Neural progenitor cell (in vitro differentiated cells): ENCODE results near the gene PYGO2. TPM values are rescaled to one million over a fixed set of nuclear protein-coding genes. Genes with fewer than 3 reads are reported as not detected.
"Not testable (repeated sequence)": the region's sequence is repeated elsewhere in the genome, so short reads cannot be mapped to it uniquely, and the experiment has no call there.

Source experiments
- DNase-seq: peaks from one replicate; pipeline ENCODE4 v3.0.0-alpha.2; 2016; ENCODE audit warnings: low spot score
- H2AFZ ChIP-seq: fragments of 200-600 bp; sonication (generic); replicated peaks from 2 replicates; pipeline ENCODE4 v1.6.1; 2016; ENCODE audit warnings: antibody characterized with exemption
- H3F3A ChIP-seq: fragments of 200-600 bp; sonication (generic); 2 replicates; pipeline ENCODE4 v1.6.1; 2016; ENCODE audit warnings: antibody characterized with exemption, low read depth
- H3K27ac ChIP-seq: fragments of 200-600 bp; sonication (generic); 2 replicates; pipeline ENCODE4 v1.5.1; 2016; ENCODE audit warnings: mild to moderate bottlenecking
- H3K27me3 ChIP-seq: fragments of 200-600 bp; sonication (generic); 2 replicates; pipeline ENCODE4 v1.6.1; 2016; ENCODE audit warnings: mild to moderate bottlenecking, moderate library complexity
- H3K36me3 ChIP-seq: fragments of 200-600 bp; sonication (generic); 2 replicates; pipeline ENCODE4 v1.5.1; 2016
- H3K4me1 ChIP-seq: fragments of 200-600 bp; sonication (generic); 2 replicates; pipeline ENCODE4 v1.6.1; 2016; ENCODE audit warnings: mixed run types
- H3K4me2 ChIP-seq: fragments of 200-600 bp; sonication (generic); 2 replicates; pipeline ENCODE4 v1.6.1; 2016
- H3K4me3 ChIP-seq: fragments of 200-600 bp; sonication (generic); 2 replicates; pipeline ENCODE4 v1.5.1; 2016
- H3K79me2 ChIP-seq: fragments of 200-600 bp; sonication (generic); 2 replicates; pipeline ENCODE4 v1.6.1; 2016; ENCODE audit warnings: low read depth
- H3K9ac ChIP-seq: fragments of 200-600 bp; sonication (generic); 2 replicates; pipeline ENCODE4 v1.6.1; 2016
- H3K9me3 ChIP-seq: fragments of 200-600 bp; sonication (generic); 2 replicates; pipeline ENCODE4 v1.5.1; 2016; ENCODE audit warnings: low read depth
- H4K20me1 ChIP-seq: fragments of 200-600 bp; sonication (generic); 2 replicates; pipeline ENCODE4 v1.6.1; 2016; ENCODE audit warnings: low read depth
- H3K27ac Mint-ChIP-seq: 3 replicates; pipeline ENCODE4 v1.8.0; 2021; ENCODE audit warnings: mixed read lengths
- H3K27me3 Mint-ChIP-seq: 2 replicates; pipeline ENCODE4 v1.8.0; 2022; ENCODE audit warnings: low read depth, mild to moderate bottlenecking, inconsistent platforms, moderate library complexity, mixed read lengths; ENCODE audit not compliant: insufficient read depth
- H3K36me3 Mint-ChIP-seq: 3 replicates; pipeline ENCODE4 v1.8.0; 2021; ENCODE audit warnings: mixed read lengths
- H3K4me1 Mint-ChIP-seq: 3 replicates; pipeline ENCODE4 v1.8.0; 2021; ENCODE audit warnings: mixed read lengths
- H3K4me3 Mint-ChIP-seq: 3 replicates; pipeline ENCODE4 v1.8.0; 2021; ENCODE audit warnings: mild to moderate bottlenecking, moderate library complexity, mixed read lengths
- H3K9me3 Mint-ChIP-seq: 3 replicates; pipeline ENCODE4 v1.8.0; 2020; ENCODE audit warnings: mixed read lengths
- EZH2 ChIP-seq: fragments of 200-600 bp; sonication (generic); IDR thresholded peaks from 2 replicates; pipeline ENCODE4 v1.6.1; 2017; ENCODE audit warnings: antibody characterized with exemption, mild to moderate bottlenecking, moderate library complexity
- EZH2phosphoT487 ChIP-seq: fragments of 200-600 bp; sonication (generic); IDR thresholded peaks from 2 replicates; pipeline ENCODE4 v1.6.1; 2017; ENCODE audit warnings: antibody characterized with exemption
- total RNA-seq: library from RNA; depleted of rRNA; stranded (reverse); fragments of >200 nt; gene quantifications from 2 replicates; pipeline ENCODE4 v1.2.3, GENCODE V29; 2015; ENCODE audit warnings: low replicate concordance
- TF ChIP-seq, protein P1 (sequence below): fragments of 200-600 bp; sonication (generic); IDR thresholded peaks from 2 replicates; pipeline ENCODE4 v1.5.1; 2017; ENCODE audit warnings: antibody characterized with exemption, mild to moderate bottlenecking

PYGO2 gene
- total RNA-seq, 1 donor from 2014 or later = 32.1 TPM

DNA sequence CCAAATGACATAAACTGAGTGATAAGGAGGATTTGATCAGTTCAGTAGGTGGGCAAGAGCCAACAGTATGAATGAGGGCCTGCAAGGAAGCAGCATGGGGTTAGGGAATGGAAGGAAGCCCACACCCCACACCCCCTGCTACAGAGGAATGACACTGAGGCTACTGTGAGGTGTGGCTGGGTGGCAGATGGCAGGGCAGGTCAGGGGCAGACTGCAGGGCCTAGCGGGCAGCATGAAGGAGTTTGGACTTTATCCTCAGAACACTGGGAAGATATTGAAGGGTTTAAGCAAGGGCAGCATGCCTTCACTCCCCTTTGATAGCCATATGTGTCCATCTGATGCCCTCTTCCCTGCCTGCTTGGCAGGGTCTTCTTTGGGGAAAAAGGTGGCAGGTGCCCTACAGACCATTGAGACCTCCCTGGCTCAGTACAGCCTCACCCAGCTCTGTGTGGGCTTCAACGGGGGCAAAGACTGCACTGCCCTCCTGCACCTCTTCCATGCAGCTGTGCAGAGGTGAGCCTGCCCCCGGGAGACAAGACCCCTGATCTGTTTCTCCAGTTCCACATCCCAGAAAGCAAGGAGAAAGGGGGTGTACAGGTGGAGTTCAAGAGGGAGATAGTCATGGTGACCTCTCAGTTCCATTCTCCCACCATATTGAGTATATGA lies 27.7 kb upstream of the PYGO2 start:
- no peak overlapping the region for H3K4me3 Mint-ChIP-seq
- Histone ChIP-seq H3K27me3 (no peaks in the 10 kb centered on the region), H3K4me2 (no peak overlapping the region), H3F3A (peaks cover 9% of the 10 kb centered on the region), H3K9me3 (no peaks in the 10 kb centered on the region), H3K27ac (no peak overlapping the region), H3K9ac (no peak overlapping the region), H2AFZ (no peak overlapping the region), H3K4me1 (peaks cover 5% of the 10 kb centered on the region), H3K79me2 (peaks cover 52% of the 10 kb centered on the region), H3K4me3 (no peak overlapping the region), H4K20me1 (peaks cover 25% of the 10 kb centered on the region), H3K36me3 (peaks cover 3% of the 10 kb centered on the region)
- peaks cover 19% of the 10 kb centered on the region for H3K27me3 Mint-ChIP-seq
- no peak for TF ChIP-seq EZH2phosphoT487
- TF ChIP-seq EZH2 = no peak
- TF ChIP-seq, protein P1, sequence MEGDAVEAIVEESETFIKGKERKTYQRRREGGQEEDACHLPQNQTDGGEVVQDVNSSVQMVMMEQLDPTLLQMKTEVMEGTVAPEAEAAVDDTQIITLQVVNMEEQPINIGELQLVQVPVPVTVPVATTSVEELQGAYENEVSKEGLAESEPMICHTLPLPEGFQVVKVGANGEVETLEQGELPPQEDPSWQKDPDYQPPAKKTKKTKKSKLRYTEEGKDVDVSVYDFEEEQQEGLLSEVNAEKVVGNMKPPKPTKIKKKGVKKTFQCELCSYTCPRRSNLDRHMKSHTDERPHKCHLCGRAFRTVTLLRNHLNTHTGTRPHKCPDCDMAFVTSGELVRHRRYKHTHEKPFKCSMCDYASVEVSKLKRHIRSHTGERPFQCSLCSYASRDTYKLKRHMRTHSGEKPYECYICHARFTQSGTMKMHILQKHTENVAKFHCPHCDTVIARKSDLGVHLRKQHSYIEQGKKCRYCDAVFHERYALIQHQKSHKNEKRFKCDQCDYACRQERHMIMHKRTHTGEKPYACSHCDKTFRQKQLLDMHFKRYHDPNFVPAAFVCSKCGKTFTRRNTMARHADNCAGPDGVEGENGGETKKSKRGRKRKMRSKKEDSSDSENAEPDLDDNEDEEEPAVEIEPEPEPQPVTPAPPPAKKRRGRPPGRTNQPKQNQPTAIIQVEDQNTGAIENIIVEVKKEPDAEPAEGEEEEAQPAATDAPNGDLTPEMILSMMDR = no peak
- no peak overlapping the region for H3K27ac Mint-ChIP-seq
- H3K9me3 Mint-ChIP-seq = no peaks in the 10 kb centered on the region
- no peak for DNase-seq
- H3K4me1 Mint-ChIP-seq = peaks cover 13% of the 10 kb centered on the region
- H3K36me3 Mint-ChIP-seq = peaks cover 13% of the 10 kb centered on the region

DNA sequence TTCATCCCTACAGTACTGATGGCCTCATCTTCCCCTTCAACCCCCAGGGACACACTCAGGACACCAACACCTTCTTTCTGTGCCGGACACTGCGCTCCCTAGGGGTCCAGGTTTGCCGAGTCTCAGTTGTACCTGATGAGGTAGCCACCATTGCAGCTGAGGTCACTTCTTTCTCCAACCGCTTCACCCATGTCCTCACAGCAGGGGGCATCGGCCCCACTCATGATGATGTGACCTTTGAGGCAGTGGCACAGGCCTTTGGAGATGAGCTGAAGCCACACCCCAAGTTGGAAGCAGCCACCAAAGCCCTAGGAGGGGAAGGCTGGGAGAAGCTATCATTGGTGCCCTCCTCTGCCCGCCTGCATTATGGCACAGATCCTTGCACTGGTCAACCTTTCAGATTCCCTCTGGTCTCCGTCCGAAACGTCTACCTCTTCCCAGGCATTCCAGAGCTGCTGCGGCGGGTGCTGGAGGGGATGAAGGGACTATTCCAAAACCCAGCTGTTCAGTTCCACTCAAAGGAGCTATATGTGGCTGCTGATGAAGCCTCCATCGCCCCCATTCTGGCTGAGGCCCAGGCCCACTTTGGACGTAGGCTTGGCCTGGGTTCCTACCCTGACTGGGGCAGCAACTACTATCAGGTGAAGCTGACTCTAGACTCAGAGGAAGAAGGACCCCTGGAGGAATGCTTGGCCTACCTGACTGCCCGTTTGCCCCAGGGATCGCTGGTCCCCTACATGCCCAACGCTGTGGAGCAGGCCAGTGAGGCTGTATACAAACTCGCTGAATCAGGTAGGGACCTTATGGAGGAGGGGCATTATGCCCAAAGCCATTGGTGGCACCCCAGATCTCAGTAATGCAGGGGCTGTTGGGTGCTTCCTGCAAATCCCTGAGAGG lies 26.7 kb upstream of the PYGO2 start:
- peaks cover 62% of the 10 kb centered on the region for H3K79me2 ChIP-seq
- H3K9ac ChIP-seq = no peak overlapping the region
- Mint-ChIP-seq H3K4me3 (peak overlapping the region; percentile 66), H3K27ac (no peak overlapping the region), H3K4me1 (peaks cover 12% of the 10 kb centered on the region), H3K27me3 (peaks cover 17% of the 10 kb centered on the region), H3K36me3 (peaks cover 13% of the 10 kb centered on the region), H3K9me3 (no peaks in the 10 kb centered on the region)
- H3K27me3 ChIP-seq = no peaks in the 10 kb centered on the region
- H3K4me3 ChIP-seq = no peak overlapping the region
- H3K27ac ChIP-seq = no peak overlapping the region
- peaks cover 3% of the 10 kb centered on the region for H3K36me3 ChIP-seq
- peaks cover 25% of the 10 kb centered on the region for H4K20me1 ChIP-seq
- DNase-seq = no peak
- H3K4me2 ChIP-seq = no peak overlapping the region
- H3K4me1 ChIP-seq = peaks cover 9% of the 10 kb centered on the region
- H3F3A ChIP-seq = peaks cover 6% of the 10 kb centered on the region
- H2AFZ ChIP-seq = no peak overlapping the region
- TF ChIP-seq EZH2phosphoT487 (no peak), EZH2 (no peak)
- TF ChIP-seq, protein P1 = no peak
- H3K9me3 ChIP-seq = no peaks in the 10 kb centered on the region

DNA sequence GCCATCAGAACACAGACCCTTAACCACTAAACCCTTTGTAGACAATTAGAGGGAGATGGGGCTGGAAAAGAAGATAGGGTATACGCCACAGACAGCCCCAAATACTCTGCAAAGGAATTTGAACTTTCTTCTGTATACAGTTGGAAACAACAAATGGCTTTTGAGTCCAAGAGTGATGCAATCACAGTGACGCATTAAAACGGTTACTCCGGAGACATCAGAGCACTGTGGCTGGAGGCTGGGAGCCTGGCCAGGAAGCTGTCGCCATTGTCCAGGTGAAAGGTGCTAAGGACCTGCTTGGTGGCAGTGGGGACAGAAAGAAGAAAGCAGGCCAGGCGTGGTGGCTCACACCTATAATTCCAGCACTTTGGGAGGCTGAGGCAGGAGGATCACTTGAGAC lies 25.7 kb upstream of the PYGO2 start:
- Histone ChIP-seq H4K20me1 (peaks cover 25% of the 10 kb centered on the region), H2AFZ (no peak overlapping the region), H3K9me3 (no peaks in the 10 kb centered on the region), H3K4me1 (peaks cover 14% of the 10 kb centered on the region), H3K4me2 (no peak overlapping the region), H3K4me3 (no peak overlapping the region), H3K79me2 (peaks cover 68% of the 10 kb centered on the region), H3K36me3 (peaks cover 3% of the 10 kb centered on the region), H3K27me3 (no peaks in the 10 kb centered on the region), H3F3A (peaks cover 9% of the 10 kb centered on the region), H3K27ac (no peak overlapping the region), H3K9ac (no peak overlapping the region)
- no peak overlapping the region for H3K4me3 Mint-ChIP-seq
- TF ChIP-seq EZH2 = no peak
- no peak for TF ChIP-seq EZH2phosphoT487
- TF ChIP-seq, protein P1 = no peak
- H3K27me3 Mint-ChIP-seq = peaks cover 11% of the 10 kb centered on the region
- H3K27ac Mint-ChIP-seq = no peak overlapping the region
- peaks cover 12% of the 10 kb centered on the region for H3K36me3 Mint-ChIP-seq
- peaks cover 7% of the 10 kb centered on the region for H3K4me1 Mint-ChIP-seq
- no peaks in the 10 kb centered on the region for H3K9me3 Mint-ChIP-seq
- DNase-seq = no peak

DNA sequence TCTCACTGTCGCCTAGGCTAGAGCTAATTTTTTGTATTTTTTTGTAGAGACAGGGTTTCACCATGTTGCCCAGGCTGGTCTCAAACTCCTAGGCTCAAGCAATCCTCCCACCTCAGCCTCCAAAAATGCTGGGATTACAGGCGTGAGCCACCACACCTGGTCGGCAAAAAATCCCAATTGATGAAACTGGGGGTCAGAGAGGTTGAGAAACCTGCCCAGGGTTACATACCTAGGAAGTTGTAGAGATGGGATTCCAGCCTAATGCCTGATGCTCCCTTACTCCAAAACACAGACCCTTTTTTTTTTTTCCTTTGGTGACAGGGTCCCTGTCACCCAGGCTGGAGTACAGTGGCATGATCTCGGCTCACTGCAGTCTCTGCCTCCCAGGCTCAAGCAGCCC lies 25.2 kb upstream of the PYGO2 start:
- not testable (repeated sequence) for H3K4me3 Mint-ChIP-seq, H3K36me3 ChIP-seq, H3K27me3 Mint-ChIP-seq, H3K9ac ChIP-seq, H3K4me3 ChIP-seq, H3K27ac ChIP-seq, H2AFZ ChIP-seq, H3K4me2 ChIP-seq, H3K27me3 ChIP-seq, H3K4me1 Mint-ChIP-seq, DNase-seq, H3K9me3 Mint-ChIP-seq, H3K27ac Mint-ChIP-seq, H3K9me3 ChIP-seq
- peaks cover 25% of the 10 kb centered on the region for H4K20me1 ChIP-seq
- peaks cover 74% of the 10 kb centered on the region for H3K79me2 ChIP-seq
- peaks cover 15% of the 10 kb centered on the region for H3K4me1 ChIP-seq
- peaks cover 15% of the 10 kb centered on the region for H3F3A ChIP-seq
- peaks cover 11% of the 10 kb centered on the region for H3K36me3 Mint-ChIP-seq
